GM23338 (cell line): ENCODE results near the gene PRUNE2. TPM values are rescaled to one million over a fixed set of nuclear protein-coding genes. Genes with fewer than 3 reads are reported as not detected.

ENCODE experiments used
- ATAC-seq: fragments of 200-7000 bp; cut with Tn5 transposase; 3 replicates; pipeline ENCODE4 v1.9.1; 2020
- DNase-seq: peaks from one replicate; pipeline ENCODE4 v3.0.0-alpha.2; 2015; ENCODE audit warnings: low spot score
- H2AFZ ChIP-seq: fragments of 200-600 bp; sonication (generic); 2 replicates; pipeline ENCODE4 v1.8.0; 2016; ENCODE audit warnings: antibody characterized with exemption, mild to moderate bottlenecking, moderate library complexity
- H3F3A ChIP-seq: fragments of 200-600 bp; sonication (generic); replicated peaks from 2 replicates; pipeline ENCODE4 v1.8.0; 2017; ENCODE audit warnings: antibody characterized with exemption, mixed run types, low read depth
- H3K27ac ChIP-seq: fragments of 200-600 bp; sonication (generic); 2 replicates; pipeline ENCODE4 v1.6.1; 2016; ENCODE audit warnings: low read depth
- H3K27me3 ChIP-seq: fragments of 200-600 bp; sonication (generic); 2 replicates; pipeline ENCODE4 v1.8.0; 2016; ENCODE audit warnings: mild to moderate bottlenecking, mixed run types, moderate library complexity; ENCODE audit not compliant: insufficient read depth
- H3K36me3 ChIP-seq: fragments of 200-600 bp; sonication (generic); 2 replicates; pipeline ENCODE4 v1.8.0; 2016; ENCODE audit warnings: mild to moderate bottlenecking; ENCODE audit not compliant: insufficient read depth
- H3K4me1 ChIP-seq: fragments of 200-600 bp; sonication (generic); 2 replicates; pipeline ENCODE4 v1.8.0; 2016; ENCODE audit warnings: mild to moderate bottlenecking, moderate library complexity; ENCODE audit not compliant: insufficient read depth
- H3K4me2 ChIP-seq: fragments of 200-600 bp; sonication (generic); 2 replicates; pipeline ENCODE4 v1.7.1; 2017; ENCODE audit warnings: mixed run types
- H3K4me3 ChIP-seq: fragments of 200-600 bp; sonication (generic); 2 replicates; pipeline ENCODE4 v1.6.1; 2016; ENCODE audit warnings: mixed run types
- H3K79me2 ChIP-seq: fragments of 200-600 bp; sonication (generic); replicated peaks from 2 replicates; pipeline ENCODE4 v1.8.0; 2017; ENCODE audit warnings: mild to moderate bottlenecking; ENCODE audit not compliant: insufficient read depth
- H3K9me2 ChIP-seq: fragments of 200-600 bp; sonication (generic); 2 replicates; pipeline ENCODE4 v1.8.0; 2017; ENCODE audit not compliant: insufficient read depth
- H4K20me1 ChIP-seq: fragments of 200-600 bp; sonication (generic); replicated peaks from 2 replicates; pipeline ENCODE4 v1.8.0; 2017; ENCODE audit warnings: mild to moderate bottlenecking; ENCODE audit not compliant: insufficient read depth
- H3K27ac Mint-ChIP-seq: 2 replicates; pipeline ENCODE4 v1.8.0; 2020; ENCODE audit warnings: inconsistent platforms, mild to moderate bottlenecking, moderate library complexity, mixed read lengths
- H3K27me3 Mint-ChIP-seq: 3 replicates; pipeline ENCODE4 v1.8.0; 2022; ENCODE audit warnings: low read depth, mild to moderate bottlenecking, moderate library complexity, mixed read lengths, inconsistent platforms; ENCODE audit not compliant: insufficient read depth, poor library complexity
- H3K36me3 Mint-ChIP-seq: 3 replicates; pipeline ENCODE4 v1.8.0; 2021; ENCODE audit warnings: low read depth, mild to moderate bottlenecking, inconsistent platforms, moderate library complexity, mixed read lengths
- H3K4me1 Mint-ChIP-seq: 3 replicates; pipeline ENCODE4 v1.8.0; 2020; ENCODE audit warnings: mild to moderate bottlenecking, inconsistent platforms, mixed read lengths
- H3K4me3 Mint-ChIP-seq: 3 replicates; pipeline ENCODE4 v1.8.0; 2021; ENCODE audit warnings: moderate library complexity, mild to moderate bottlenecking, inconsistent platforms, mixed read lengths
- H3K9me3 Mint-ChIP-seq: 3 replicates; pipeline ENCODE4 v1.8.0; 2020; ENCODE audit warnings: moderate library complexity, mild to moderate bottlenecking, inconsistent platforms, mixed read lengths
- CREB1 ChIP-seq: fragments of 250-450 bp; sonication (Bioruptor Pico); IDR thresholded peaks from 2 replicates; pipeline ENCODE4 v1.5.0; 2020; ENCODE audit warnings: low read depth, mild to moderate bottlenecking, moderate library complexity
- CTCF ChIP-seq, 2 experiments: fragments of 200-600 bp in 1 of 2; sonication (generic) in 1 of 2; conservative IDR thresholded peaks; 2 replicates each; pipeline versions ENCODE4 v1.5.1 to v1.6.1; 2016 to 2017; ENCODE audit warnings: antibody characterized with exemption in 2 of 2, low read depth in 2 of 2, mild to moderate bottlenecking in 2 of 2, moderate library complexity in 1 of 2
- ETS1 ChIP-seq: IDR thresholded peaks from 2 replicates; pipeline ENCODE4 v1.6.1; 2016; ENCODE audit warnings: antibody characterized with exemption
- EZH2 ChIP-seq: fragments of 200-600 bp; sonication (generic); IDR thresholded peaks from one replicate; pipeline ENCODE4 v1.8.0; 2017; ENCODE audit warnings: antibody characterized with exemption, mild to moderate bottlenecking, low read depth; ENCODE audit not compliant: unreplicated experiment
- EZH2phosphoT487 ChIP-seq: fragments of 200-600 bp; sonication (generic); IDR thresholded peaks from one replicate; pipeline ENCODE4 v1.8.1; 2018; ENCODE audit warnings: antibody characterized with exemption; ENCODE audit not compliant: unreplicated experiment
- JUNB ChIP-seq: IDR thresholded peaks from one replicate; pipeline ENCODE4 v1.6.1; 2016; ENCODE audit warnings: antibody characterized with exemption; ENCODE audit not compliant: unreplicated experiment
- NANOG ChIP-seq: IDR thresholded peaks from 2 replicates; pipeline ENCODE4 v1.6.1; 2016; ENCODE audit warnings: antibody characterized with exemption, borderline replicate concordance
- POLR2AphosphoS5 ChIP-seq: IDR thresholded peaks from 2 replicates; pipeline ENCODE4 v1.6.1; 2016; ENCODE audit warnings: antibody characterized with exemption, low read depth
- ZNF331 ChIP-seq: fragments of 250-450 bp; sonication (Bioruptor Pico); IDR thresholded peaks from 2 replicates; pipeline ENCODE4 v1.5.0; 2020; ENCODE audit warnings: low read depth, mild to moderate bottlenecking, moderate library complexity
- polyA plus RNA-seq: library from polyadenylated mRNA; unstranded; fragments of >200 nt; fragmentation: Nextera tagmentation; extraction: Ambion mirVana; gene quantifications from 2 replicates; pipeline ENCODE4 v1.2.1, GENCODE V29; 2016
- total RNA-seq: library from RNA; depleted of rRNA; stranded (reverse); fragments of >200 nt; shearing (Covaris generic); gene quantifications from 2 replicates; pipeline ENCODE4 v1.2.3, GENCODE V29; 2014
- TF ChIP-seq, protein P1 (sequence below): IDR thresholded peaks from one replicate; pipeline ENCODE4 v1.6.1; 2018; ENCODE audit warnings: antibody characterized with exemption; ENCODE audit not compliant: unreplicated experiment

The PRUNE2 gene
- total and polyA plus RNA-seq, 2 experiments from 2014 or later = 10.6 to 26.5 TPM

DNA sequence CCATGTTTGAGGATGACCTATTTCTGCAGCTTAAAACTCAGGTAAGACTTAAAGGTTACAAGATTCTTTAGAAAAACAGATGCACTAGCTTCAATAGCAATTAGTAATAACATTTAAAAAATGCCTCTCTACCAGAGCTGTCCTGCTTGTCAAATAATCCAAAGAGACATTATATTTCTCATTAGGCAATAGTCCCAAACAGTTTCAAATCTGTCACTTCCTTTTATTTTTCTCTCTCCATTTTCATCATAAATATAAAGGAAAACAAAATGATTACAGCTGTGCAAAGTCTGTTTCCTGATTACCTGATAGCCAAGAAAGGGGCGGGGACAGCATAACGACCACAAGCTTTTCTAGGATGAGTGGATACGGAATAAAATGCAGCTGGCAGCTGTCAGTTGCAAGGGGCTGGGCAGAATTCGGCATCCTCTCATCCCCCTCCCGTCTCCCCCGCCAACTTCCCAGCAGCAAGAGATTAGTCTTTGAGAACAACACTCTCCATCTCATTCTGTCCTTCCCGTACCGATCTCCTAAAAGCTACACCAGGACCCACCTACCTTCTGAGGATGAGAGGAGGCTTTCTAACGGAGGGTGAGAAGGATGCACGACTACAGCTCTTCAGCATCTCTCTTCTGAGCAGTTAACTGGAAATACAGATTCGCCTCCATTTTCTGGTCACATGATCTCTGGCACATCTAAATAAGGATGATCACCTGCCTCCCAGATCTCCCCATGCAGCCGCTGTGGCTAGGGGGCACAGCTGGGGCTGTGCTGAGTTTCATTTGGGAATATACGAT, 214.2 kb downstream of the PRUNE2 start:
- no peaks in the 10 kb centered on the region for H3K36me3 Mint-ChIP-seq
- Histone ChIP-seq H2AFZ (no peak overlapping the region), H3K79me2 (no peaks in the 10 kb centered on the region), H3K4me1 (peaks cover 16% of the 10 kb centered on the region), H3K27ac (no peak overlapping the region), H3K4me3 (peak overlapping the region; percentile 45), H3K27me3 (peaks cover 48% of the 10 kb centered on the region), H3K9me2 (0 out of 2 replicates have a peak, but pooled peaks cover 4% of the 10 kb centered on the region), H3K4me2 (peak overlapping the region; percentile 65), H4K20me1 (no peaks in the 10 kb centered on the region; the same call in 1 of the 2 replicates), H3K36me3 (no peaks in the 10 kb centered on the region), H3F3A (no peaks in the 10 kb centered on the region)
- peaks cover 27% of the 10 kb centered on the region for H3K4me1 Mint-ChIP-seq
- H3K4me3 Mint-ChIP-seq = peak overlapping the region; percentile 75
- DNase-seq = peak; percentile 28
- H3K9me3 Mint-ChIP-seq = no peaks in the 10 kb centered on the region
- peak; percentile 76 for ATAC-seq
- H3K27me3 Mint-ChIP-seq = peaks cover 6% of the 10 kb centered on the region
- TF ChIP-seq CREB1 (0 out of 2 replicates have a peak, but pooled peaks have one; percentile 11), CTCF (conservative IDR thresholded peaks at IDR 0.05; ENCODE audit: low read depth in 2 of 2) (no peak)
- no peak overlapping the region for H3K27ac Mint-ChIP-seq

- Histone ChIP-seq H3K4me3 (no peak overlapping the region), H3K4me1 (peaks cover 16% of the 10 kb centered on the region), H3K27me3 (peaks cover 48% of the 10 kb centered on the region), H3F3A (no peaks in the 10 kb centered on the region), H3K4me2 (no peak overlapping the region), H3K27ac (no peak overlapping the region), H2AFZ (no peak overlapping the region), H4K20me1 (no peaks in the 10 kb centered on the region; the same call in 1 of the 2 replicates), H3K79me2 (no peaks in the 10 kb centered on the region), H3K36me3 (no peaks in the 10 kb centered on the region), H3K9me2 (no peaks in the 10 kb centered on the region)
- Mint-ChIP-seq H3K27me3 (peaks cover 6% of the 10 kb centered on the region), H3K36me3 (no peaks in the 10 kb centered on the region), H3K4me1 (peaks cover 27% of the 10 kb centered on the region), H3K9me3 (no peaks in the 10 kb centered on the region), H3K4me3 (0 out of 3 replicates have a peak overlapping the region, but pooled peaks have one; percentile 4), H3K27ac (no peak overlapping the region)
- no peak for ATAC-seq
- DNase-seq = no peak
- no peak for TF ChIP-seq JUNB
- no peak for TF ChIP-seq CTCF (conservative IDR thresholded peaks at IDR 0.05; ENCODE audit: low read depth in 2 of 2)
- TF ChIP-seq POLR2AphosphoS5 = no peak
- TF ChIP-seq, protein P1, sequence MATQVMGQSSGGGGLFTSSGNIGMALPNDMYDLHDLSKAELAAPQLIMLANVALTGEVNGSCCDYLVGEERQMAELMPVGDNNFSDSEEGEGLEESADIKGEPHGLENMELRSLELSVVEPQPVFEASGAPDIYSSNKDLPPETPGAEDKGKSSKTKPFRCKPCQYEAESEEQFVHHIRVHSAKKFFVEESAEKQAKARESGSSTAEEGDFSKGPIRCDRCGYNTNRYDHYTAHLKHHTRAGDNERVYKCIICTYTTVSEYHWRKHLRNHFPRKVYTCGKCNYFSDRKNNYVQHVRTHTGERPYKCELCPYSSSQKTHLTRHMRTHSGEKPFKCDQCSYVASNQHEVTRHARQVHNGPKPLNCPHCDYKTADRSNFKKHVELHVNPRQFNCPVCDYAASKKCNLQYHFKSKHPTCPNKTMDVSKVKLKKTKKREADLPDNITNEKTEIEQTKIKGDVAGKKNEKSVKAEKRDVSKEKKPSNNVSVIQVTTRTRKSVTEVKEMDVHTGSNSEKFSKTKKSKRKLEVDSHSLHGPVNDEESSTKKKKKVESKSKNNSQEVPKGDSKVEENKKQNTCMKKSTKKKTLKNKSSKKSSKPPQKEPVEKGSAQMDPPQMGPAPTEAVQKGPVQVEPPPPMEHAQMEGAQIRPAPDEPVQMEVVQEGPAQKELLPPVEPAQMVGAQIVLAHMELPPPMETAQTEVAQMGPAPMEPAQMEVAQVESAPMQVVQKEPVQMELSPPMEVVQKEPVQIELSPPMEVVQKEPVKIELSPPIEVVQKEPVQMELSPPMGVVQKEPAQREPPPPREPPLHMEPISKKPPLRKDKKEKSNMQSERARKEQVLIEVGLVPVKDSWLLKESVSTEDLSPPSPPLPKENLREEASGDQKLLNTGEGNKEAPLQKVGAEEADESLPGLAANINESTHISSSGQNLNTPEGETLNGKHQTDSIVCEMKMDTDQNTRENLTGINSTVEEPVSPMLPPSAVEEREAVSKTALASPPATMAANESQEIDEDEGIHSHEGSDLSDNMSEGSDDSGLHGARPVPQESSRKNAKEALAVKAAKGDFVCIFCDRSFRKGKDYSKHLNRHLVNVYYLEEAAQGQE = no peak
- no peak for TF ChIP-seq ETS1
- TF ChIP-seq EZH2phosphoT487 = no peak
- TF ChIP-seq EZH2 = no peak
- no peak for TF ChIP-seq NANOG
- no peak for TF ChIP-seq CREB1
- TF ChIP-seq ZNF331 = no peak
These were observed 214.9 kb downstream of the PRUNE2 start for GRCh38 chr9:76690973-76691370.
